HTR-8/SVneo (cell line): Measurements from ENCODE around the gene FBXL2.
"Not testable (repeated sequence)": the region's sequence is repeated elsewhere in the genome, so short reads cannot be mapped to it uniquely, and the experiment has no call there.

Experiments
- DNase-seq: peaks from one replicate; pipeline ENCODE4 v3.0.0; 2011; ENCODE audit warnings: low spot score, mixed read lengths; ENCODE audit not compliant: insufficient read length
- FAIRE-seq: peaks from 2 replicates; lab custom pipeline; 2011; peaks lifted over from hg19 to GRCh38; lab: Jason Lieb, UNC

FBXL2 gene

GRCh38 chr3:33377931-33378330 lies 100.7 kb downstream of the FBXL2 start:
- DNase-seq, result no peak

DNA sequence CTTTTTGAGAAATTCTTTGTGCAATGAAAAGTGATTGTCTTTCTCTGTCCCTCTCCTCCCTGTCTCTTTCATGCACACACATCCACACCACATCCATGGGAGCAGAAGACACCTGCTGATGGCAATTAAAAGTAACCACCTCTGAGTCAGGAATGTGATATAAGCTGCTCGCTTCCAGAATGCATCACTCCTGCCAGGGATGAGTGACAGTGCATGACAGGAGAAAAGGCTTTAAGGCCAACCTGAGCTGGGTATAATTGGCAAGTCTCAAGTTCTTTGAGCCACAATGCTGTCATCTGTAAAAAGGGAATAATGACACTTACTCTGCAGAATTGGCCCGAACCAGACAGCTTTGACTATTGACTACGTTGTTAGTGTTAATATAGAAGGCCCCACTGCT lies 103.4 kb downstream of the FBXL2 start:
- DNase-seq (no peak), FAIRE-seq (no peak)

More at GRCh38 chr3:33377931-33378330, 100.7 kb downstream of the FBXL2 start:
- no peak for FAIRE-seq

GRCh38 chr3:33383951-33384350 lies 106.7 kb downstream of the FBXL2 start:
- no peak for FAIRE-seq
- DNase-seq, result no peak

DNA sequence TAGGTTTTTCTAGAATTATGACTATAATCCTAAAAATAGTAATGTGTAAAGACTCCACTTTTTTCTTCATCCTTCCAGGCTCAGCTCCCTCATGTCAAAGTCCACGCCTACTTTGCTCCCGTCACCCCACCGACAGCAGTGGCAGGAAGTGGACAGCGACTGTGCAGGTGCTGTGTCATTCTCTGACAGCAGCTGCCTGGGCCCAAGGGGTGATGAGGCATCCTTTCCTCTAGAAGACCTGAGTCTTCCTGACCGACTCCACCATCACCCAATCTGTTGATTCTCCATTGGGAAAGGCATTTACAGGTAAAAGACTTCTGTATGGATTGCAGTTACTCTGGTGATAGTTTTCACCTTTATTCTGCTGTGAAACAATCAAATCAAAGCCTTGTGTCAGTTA lies 108.2 kb downstream of the FBXL2 start:
- DNase-seq, result no peak
- FAIRE-seq, result no peak

DNA sequence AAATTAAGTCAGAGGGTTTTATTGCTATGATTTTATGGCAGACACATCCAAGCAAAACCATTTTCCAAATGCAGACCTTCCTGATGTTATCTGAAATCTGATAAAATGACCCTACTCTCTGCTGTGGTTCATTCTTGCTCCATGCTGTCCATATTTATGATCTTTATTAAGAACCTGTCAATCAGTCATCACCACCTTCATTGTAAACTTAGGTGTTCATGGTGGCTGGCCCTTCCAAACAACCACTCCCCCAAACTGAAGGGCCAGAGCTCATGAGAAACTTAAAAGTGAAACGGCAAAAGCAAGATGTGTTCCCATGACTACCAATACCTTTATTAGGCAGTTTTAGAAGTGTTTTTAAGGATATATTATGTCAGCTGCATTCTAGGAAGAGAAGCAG lies 109.4 kb downstream of the FBXL2 start:
- no peak for FAIRE-seq
- DNase-seq, result no peak

- DNase-seq, result no peak
- no peak for FAIRE-seq
Measured at GRCh38 chr3:33388374-33389100, 111.3 kb downstream of the FBXL2 start.

DNA sequence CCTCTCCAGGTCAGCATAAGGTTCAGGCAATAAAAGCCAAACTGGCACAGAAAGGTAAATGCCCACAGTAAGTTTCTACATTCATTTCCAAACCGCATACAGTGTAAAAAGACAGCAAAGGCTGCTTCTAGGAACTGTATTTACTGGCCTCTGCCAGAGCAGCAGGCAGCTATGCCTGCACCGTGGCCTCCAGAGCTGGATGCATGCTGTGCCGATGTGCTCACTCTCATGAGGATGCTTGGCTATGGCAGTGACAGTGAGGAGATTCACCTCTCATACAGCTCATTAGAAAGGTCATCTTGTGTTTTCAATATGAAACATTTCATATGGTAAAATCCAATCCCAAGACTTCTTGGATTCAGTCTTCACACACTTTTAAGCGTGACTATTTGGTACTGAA lies 112.7 kb downstream of the FBXL2 start:
- DNase-seq (no peak), FAIRE-seq (no peak)

DNA sequence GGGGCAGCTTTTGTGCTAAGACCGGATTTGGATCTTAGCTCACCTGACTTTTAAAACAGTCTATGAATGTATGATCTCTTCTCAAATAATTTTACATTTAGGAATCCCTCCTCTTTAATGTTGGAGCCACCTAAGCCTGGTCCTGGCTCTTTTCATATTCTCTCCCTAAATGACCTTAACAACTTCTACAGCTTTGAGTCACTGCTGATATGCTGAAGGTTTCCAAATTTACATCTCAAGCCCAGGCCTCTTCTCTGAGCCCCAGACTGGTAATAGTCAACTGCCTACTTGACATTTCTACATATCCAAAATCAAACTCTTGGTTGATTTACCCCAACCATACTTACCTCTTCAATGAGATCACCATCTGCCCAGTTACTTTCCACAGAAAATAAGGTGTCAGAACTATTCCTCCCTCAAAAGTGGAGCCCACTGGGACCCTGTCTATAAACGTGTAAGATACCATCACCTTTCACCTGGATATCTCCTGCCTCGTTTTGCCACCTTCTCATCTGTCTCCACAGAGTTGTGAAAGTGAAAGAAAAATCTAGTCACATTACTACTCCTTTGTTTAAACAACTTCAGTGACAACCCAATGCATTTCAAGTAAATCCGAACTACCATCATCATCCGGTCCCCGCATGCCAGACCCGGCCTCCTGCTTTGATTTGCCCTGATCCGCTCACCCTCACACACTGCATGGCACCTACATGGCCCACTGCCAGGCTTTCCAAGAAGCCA lies 114.2 kb downstream of the FBXL2 start:
- no peak for FAIRE-seq
- DNase-seq, result no peak

- FAIRE-seq (no peak), DNase-seq (no peak)
Measured at GRCh38 chr3:33392144-33392543, 114.9 kb downstream of the FBXL2 start.

DNA sequence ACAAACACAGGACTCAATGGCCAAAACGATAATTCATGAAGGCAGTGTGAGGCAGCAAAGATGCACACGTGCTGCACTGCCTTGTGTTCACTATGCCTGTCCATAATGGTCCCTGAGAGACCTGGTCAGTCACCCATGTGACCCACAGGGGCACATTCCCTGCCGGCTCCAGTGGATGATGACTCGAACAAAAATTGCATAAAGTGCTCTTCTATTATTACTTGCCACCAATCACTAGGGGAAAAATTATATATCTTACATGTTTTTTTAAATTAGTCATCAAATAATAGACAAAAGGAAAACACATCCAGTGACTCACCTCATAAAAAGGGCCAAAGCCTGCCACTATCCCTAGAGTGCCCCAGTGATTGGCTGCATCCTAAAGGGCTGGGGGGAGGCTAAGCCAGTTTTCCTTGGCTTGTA lies 115.5 kb downstream of the FBXL2 start:
- DNase-seq (peak; percentile 78), FAIRE-seq (peak; percentile 13)

DNA sequence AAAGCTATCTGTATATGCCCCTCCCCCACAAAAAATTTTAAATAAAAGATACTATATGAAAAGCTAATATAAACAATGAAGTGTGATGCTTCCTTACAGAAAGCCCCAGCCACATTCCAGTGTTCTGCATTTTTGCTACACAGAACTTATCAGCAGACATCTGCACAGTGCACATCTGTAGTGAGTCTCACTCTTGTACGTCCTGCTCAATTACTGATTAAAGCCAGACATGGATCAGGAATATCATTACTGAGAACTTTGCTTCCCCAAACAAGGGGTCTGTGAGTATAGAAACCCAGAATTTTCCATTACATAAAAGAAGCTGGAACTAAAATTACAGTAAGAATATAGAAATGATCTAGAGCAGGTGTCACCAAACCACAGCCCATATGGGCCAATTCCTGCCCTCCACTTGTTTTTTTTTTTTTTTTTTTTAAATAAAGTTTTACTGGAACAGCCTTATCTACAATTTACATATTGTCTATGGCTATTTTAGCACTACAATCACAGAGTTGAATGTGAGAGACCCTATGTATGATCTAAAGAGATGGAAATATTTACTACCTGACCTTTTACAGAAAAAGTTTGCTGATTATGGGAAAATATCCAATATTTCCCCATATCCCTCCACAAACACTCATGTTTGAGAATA lies 117.3 kb downstream of the FBXL2 start:
- FAIRE-seq (no peak), DNase-seq (no peak)

DNA sequence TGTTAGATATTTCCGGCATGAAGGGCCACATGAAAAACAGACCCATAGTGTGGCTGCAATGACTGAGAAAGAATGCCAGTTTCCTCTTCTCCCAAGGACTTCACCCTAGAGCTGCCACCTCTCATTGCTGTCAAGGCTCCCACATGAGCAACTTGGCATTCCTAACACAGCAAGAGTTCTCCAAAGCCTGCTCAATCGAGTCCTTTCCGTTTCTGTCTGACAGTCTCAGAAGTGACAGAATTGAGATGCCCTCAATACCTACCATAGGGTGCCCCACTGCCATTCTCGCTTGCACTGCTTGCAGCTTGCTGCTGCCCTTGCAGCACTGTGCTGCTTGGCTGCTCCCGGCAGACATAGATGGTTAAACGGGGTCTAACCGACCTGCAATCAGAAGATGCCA lies 118.7 kb downstream of the FBXL2 start:
- no peak for DNase-seq
- no peak for FAIRE-seq

GRCh38 chr3:33398410-33398809 lies 121.2 kb downstream of the FBXL2 start:
- DNase-seq (no peak), FAIRE-seq (no peak)

DNA sequence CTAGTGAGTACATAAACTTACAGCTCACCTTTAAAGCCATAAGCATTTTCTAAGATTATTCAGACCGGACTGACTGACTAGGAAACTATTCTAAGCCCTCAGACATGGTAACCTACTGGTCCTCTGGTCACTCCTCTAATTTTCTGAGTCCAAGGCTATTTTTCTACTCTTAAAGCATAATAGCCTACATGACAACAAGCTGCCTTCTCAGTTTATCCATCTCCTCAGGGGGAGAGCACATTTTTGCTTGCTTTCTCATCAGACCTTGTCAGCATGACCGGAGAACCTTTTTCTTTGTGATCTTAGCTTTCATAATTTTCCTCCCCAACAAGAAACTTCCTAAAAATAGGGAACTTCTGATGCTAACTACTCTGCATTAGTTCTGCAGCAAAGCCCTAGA lies 124.5 kb downstream of the FBXL2 start:
- FAIRE-seq (no peak), DNase-seq (no peak)

DNA sequence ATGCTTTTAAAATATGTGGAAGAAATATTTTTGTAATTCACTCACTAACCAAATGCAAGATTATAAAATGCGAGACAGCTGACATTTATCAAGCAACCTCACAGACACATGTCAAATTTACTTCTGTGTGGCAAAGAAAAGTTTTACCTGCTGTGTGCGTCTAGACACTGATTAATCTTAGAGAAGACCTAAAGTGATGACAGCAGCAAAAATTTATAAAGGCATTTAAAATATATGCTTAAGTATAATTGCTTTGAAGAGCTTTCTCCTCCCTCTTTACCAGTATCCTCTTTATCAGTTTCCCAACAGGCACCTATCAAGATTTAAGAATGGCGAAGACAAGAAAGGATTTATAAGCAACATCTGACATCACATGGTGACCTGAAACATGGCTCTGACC lies 125.7 kb downstream of the FBXL2 start:
- DNase-seq, result no peak
- no peak for FAIRE-seq

DNA sequence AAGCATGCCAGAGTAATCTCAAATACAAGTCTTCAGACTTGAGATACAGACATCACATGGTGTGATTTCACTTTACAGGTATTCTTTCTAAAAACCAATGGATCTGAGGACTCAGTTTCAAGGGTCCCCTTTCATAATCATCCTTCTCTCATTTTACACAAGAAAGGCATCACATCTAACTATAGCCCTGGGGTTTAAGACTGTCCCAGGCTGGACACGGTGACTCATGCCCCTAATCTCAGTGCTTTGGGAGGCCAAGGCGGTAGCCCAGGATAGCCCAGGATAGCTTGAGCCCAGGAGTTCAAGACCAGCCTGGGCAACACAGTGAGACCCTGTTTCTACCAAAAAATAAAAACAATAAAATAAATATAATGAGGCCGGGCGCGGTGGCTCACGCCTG lies 126.5 kb downstream of the FBXL2 start:
- DNase-seq (no peak), FAIRE-seq (no peak)

DNA sequence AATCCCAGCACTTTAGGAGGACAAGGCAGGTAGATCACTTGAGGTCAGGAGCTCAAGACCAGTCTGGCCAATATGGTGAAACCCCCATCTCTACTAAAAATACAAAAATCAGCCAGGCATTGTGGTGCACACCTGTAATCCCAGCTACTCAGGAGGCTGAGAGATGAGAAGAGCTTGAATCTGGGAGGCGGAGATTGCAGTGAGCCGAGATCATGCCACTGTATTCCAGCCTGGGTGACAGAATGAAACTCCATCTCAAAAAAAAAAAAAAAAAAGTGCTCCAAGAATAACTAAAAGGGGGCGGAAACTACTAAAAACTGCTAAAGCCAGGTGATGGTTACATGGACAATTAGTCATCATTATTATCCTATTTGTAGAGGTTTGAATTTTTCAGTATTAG lies 133.6 kb downstream of the FBXL2 start:
- FAIRE-seq, DNase-seq: not testable (repeated sequence)

DNA sequence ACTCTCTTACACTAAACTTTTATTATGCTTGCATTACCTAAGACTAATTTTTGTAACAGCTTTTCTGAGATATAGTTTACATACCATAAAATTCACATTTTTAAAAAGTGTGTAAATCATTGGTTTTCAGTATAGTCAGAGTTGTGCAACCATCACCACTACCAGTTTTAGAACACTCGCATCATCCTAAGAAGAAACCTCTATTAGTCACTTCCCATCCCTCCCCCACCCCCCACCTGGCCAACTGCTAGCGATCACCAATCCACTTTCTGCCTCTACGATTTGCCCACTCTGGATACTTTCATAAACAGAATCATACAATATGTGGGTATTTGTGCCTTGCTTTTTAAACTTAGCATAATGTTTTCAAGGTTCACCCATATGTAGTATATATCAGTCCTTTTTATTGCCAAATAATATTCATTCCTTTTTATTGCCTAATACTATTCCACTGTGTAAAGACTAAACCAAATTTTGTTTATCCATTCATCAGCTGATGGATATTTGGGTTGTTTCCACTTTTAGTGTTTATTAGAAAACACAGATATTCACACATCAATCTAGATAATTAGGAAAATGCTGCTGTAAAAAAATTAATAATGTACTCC lies 139.9 kb downstream of the FBXL2 start:
- no peak for DNase-seq
- FAIRE-seq, result no peak

GRCh38 chr3:33419948-33420347 lies 142.7 kb downstream of the FBXL2 start:
- no peak for DNase-seq
- FAIRE-seq, result no peak

DNA sequence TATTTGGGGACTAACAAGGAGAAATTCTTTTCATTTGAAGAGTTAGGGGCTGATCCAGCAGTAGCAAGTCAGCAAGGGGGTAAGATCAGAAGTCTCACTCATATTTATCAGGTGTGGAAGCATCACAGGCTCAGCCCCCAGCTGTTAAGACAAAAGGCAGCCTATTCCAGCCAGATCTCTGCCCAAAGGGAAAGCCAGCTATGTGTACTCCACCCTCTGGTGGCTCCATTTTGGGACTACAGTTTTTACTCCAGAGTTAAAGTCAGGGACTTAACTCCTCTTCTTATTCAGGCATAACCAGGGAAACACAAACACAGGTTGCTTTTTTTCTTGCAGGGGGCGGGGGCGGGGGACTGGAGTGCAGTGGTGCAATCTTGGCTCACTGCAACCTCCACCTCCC lies 143.7 kb downstream of the FBXL2 start:
- FAIRE-seq (no peak), DNase-seq (no peak)
